T47D (cell line): ENCODE measurements around the gene LCTL.
A peak's percentile ranks its signal among the peaks of the same experiment; 100 is the strongest.

Experiments used
- DNase-seq, 2 experiments: peaks; one replicate each; pipeline versions ENCODE4 v3.0.0 to v3.0.0-alpha.2; 2011 to 2012; ENCODE audit warnings: low read depth in 1 of 2, low spot score in 1 of 2
- JUND ChIP-seq: IDR thresholded peaks from 2 replicates; pipeline ENCODE4 v1.6.1; 2012; ENCODE audit warnings: low read depth
- in situ Hi-C: cut with HindIII; loops from 2 replicates; pipeline ENCODE4 v1.10.0; 2016; ENCODE audit warnings: low sequenced_read_pairs, low pct_unique_long_range_greater_than_20kb

Gene LCTL, protein sequence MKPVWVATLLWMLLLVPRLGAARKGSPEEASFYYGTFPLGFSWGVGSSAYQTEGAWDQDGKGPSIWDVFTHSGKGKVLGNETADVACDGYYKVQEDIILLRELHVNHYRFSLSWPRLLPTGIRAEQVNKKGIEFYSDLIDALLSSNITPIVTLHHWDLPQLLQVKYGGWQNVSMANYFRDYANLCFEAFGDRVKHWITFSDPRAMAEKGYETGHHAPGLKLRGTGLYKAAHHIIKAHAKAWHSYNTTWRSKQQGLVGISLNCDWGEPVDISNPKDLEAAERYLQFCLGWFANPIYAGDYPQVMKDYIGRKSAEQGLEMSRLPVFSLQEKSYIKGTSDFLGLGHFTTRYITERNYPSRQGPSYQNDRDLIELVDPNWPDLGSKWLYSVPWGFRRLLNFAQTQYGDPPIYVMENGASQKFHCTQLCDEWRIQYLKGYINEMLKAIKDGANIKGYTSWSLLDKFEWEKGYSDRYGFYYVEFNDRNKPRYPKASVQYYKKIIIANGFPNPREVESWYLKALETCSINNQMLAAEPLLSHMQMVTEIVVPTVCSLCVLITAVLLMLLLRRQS

DNA sequence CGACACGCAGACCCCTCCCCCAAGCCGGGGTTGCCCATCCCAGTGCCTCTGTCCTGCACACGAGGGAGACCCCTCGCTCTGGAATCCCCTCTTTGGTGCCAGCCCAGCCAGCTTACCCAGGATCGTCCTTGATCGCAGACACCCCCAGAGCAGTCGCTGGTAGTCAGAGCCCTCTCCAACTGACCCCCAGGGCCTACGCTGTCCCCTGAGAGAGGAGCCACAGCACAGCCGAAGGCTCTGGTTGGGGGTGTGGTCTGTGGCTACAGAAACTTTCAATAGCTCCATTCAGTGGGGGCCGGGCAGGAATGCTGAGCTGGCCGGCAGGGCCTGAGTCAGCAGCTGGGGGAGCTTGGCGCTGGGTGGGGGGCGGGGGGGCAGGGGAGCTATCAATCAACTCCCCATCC, at the start of gene LCTL:
Gene LCTL (minus strand): TSS at position 258 of the 404 bp plus-strand sequence. CDS start 633 bp downstream, outside the sequence.
- TF ChIP-seq JUND, result no peak
- DNase-seq, result no peak
- in situ Hi-C loops, result no loop called here

DNA sequence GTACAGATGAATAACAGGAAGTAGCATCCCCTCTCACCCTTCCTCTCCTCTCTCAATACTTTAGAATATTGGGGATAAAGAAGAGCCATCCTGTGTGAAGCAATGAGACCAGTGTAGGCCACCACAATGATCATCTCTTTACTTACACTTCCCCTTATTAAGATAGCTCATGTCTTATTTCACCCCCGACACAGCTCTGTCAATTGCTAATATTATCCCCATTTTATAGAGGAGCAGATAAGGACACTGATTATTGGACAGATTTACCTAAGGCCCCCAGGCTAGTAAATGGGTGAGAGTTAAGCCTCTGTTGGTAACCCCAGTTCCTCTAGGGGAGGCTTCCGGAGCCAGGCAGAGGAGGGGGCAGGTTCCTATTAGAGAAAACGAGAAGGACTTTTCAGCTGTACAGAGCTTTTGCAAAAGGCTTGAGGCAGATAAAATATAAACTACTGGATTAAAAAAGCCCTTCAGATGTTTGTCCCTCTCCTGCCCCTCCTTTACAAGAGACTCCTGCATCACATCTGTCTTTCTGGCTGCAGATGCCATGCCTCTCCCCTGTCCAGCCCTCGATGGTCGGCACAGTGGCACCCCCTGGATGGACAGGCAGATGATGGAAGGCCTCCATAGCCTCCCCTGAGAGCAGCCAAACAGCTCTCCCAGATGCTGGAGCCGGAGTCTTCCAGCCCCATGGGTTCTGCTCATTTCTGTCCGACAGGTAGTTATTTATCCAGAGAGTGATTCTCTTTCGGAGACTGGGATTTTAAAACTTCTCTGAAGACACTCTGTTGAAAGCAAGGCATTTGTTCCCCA, 49.4 kb upstream of the LCTL start:
- no peak for DNase-seq
- in situ Hi-C loops, result no loop called here
- no peak for TF ChIP-seq JUND

DNA sequence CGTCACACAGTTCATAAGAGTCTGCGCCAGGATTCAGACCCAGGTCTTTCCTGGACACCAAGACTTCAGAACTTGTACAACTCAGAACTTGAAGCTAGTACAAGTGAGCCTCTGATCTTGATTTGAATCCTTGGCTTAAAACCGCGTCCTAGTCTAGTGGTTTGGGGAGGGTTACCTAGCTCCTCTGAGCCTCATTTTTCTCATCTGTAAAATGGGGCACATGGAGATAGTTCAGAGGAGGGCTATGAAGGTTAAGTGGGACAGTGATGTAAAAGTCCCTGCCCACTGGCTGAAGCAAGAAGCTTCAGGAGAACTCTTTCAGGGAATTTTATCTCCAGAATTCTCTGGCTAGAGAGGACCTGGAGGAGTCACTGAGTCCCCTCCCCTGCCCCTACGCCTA, 48.7 kb upstream of the LCTL start:
- DNase-seq, result no peak
- TF ChIP-seq JUND, result no peak
- in situ Hi-C loops, result no loop called here

DNA sequence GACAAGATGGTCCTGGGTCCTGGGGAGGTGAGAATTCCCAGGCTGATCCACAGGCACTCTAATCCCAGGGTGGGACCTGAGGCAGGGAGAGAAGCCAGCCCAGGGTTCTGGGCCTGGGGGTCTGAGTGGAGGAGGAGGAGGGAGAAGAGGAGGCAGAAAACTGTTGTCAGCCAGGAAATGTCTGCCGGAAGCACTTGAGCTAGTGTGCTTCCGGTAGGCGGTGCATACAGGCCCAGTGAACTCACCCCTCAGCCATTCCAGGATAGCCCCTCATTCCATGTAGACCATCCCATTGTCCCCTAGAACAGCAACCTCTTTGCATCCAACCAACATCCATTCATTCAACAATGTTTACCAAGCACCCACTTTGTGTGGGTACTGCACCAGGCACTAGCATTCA, 47.9 kb upstream of the LCTL start:
- TF ChIP-seq JUND, result no peak
- in situ Hi-C loops, result no loop called here
- no peak for DNase-seq

DNA sequence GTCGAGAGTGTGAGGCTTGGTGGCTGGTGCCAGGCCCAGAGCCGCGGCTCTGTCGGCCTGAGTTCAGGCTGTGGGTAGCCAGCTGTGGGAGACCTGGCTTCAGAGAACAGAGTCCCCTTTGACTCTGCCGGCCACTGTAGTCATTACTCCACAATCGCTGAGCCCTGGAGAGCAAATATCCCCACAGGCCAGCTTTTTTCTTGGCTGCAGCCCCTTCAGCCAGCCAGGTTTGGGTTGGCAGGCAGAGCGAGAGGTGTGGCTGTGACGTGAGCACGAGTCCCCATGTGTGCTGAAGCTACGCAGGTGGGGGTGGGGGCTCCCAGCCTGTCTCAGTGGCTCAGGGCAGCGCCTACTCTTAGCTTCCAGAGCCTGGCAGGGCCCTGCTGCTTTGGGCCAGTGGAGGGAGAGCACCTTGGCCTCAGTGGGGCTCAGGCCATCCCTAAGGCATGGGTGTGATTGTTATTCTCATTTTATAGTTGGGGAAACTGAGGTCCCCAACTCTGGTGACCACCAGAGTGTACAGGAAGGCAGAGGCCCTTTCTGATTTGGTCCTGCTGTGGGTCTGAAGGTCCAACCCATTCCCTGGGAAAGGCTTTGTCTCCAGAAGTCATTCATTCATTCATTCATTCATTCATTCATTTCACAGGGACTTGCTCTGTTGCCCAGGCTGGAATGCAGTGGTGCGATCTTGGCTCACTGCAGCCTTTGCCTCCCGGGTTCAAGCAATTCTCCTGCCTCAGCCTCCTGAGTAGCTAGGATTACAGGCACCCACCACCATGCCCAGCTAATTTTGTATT, 45.7 kb upstream of the LCTL start:
- in situ Hi-C loops, result no loop called here
- no peak for TF ChIP-seq JUND
- DNase-seq, result no peak

DNA sequence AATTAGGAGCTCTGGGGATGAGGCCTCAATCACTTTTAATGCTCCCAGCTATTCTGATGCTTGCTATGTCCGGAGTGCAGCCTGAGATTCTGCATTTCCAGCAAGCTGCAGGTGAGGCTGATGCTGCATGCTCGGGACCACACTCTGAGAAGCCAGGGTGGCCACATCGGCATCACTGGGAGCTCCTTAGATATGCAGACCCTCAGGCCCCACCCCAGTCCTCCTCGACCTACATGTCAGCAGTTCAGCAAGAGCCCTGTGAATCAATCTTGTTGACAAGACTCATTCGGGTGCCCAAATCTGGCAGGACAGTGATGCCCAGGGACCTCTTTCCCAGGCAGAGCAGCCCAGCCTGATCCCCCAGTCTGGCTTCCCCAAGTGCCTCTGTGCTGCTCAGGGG, 44.1 kb upstream of the LCTL start:
- in situ Hi-C loops, result no loop called here
- no peak for TF ChIP-seq JUND
- DNase-seq, result no peak

DNA sequence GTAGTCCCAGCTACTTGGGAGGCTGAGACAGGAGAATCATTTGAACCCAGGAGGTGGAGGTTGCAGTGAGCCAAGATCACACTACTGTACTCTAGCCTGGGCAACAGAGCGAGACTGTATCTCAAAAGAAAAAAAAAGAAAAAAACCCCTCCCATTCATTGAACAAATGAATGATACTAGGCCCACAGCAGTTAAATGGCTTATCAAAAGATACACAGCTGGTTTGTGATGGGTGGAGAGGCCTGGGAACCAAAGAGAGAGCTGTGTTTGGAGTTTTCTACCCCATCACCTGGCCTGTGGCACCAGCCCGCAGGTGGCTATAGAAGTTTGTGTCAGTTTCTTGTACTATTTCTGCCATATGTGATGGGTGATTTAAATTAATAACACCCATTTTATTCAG, 43.1 kb upstream of the LCTL start:
- no peak for TF ChIP-seq JUND
- DNase-seq, result no peak
- in situ Hi-C loops, result no loop called here

DNA sequence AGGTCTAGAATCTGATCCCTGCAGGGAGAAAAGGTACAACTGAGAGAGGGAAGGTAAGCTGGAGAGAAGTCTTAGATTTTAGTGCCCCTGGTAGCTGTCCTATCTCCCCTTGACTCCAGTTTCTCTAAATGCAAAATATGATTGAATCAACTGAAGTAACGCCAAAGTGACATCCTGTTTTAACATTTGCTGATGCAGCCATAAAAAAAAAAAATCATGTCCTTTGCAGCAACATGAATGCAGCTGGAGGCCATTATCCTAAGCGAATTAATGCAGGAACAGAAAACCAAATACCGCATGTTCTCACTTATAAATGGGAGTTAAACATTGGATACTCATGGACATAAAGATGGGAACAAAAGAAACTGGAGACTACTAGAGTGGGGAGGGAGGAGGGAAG, 42.4 kb upstream of the LCTL start:
- no peak for DNase-seq
- no peak for TF ChIP-seq JUND
- in situ Hi-C loops, result no loop called here

DNA sequence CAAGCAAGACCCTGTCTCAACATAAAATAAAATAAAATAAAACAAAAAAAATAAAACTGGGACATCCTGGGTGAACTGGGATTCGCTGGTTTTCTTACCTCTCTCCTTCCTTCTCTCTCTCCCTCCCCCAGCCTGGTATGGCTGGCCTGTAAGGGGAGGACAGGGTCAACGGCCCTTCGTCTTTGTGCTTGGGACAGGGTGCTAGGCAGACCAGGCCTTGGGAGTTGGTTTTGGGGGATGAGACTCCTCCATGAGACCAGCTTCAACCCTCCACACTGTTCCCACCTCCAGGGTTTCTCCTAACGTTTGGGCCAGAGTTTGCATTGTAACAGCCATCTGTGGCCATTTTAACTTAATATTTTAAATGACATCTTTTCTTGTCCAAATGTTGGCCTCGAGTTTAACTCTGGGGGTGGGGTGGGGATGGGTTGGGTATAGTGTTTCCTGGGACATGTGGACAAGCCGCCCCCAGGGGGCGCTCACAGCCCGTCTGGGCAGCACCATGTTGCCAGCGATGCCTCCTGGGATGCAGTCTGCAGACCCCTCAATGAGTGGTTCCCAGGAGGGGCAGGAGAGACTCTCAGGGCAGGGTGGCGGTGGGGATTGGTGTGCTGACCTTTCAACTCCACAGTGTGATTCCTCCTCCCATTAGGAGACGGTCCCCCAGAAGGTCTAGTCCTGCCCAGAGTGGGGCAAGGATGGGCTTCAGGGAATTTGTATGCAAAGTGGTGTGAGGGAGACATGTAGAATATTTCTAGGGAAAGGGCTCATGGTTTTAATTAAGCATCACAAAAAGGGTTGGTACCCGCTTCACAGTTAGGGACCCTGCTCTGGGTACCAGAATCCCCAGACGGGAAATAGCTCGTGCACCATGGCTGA, 37.7 kb upstream of the LCTL start:
- in situ Hi-C loops, result no loop called here
- DNase-seq, result peak; percentile 46 to 62

DNA sequence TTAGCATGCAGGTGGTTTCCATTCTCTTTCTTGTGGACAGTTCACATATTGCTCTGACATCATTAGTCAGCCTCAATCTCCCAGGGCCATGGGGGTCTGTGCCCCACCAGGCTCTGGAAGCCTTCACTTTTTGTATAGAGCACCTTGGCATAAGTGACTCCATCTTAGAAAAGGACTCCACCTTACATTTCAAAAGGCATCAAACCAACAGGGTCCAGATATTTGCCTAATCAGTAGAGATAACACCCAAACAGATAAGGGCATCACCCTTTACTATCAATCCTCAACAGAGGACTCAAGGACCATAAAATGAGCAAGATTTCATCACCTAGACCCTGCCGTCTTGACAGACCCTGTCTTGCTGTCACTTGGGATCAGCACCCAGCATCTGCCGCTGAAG, 35.7 kb upstream of the LCTL start:
- no peak for DNase-seq
- no peak for TF ChIP-seq JUND
- in situ Hi-C loops, result no loop called here

More for the DNA sequence above, 37.7 kb upstream of the LCTL start:
- no peak for TF ChIP-seq JUND

DNA sequence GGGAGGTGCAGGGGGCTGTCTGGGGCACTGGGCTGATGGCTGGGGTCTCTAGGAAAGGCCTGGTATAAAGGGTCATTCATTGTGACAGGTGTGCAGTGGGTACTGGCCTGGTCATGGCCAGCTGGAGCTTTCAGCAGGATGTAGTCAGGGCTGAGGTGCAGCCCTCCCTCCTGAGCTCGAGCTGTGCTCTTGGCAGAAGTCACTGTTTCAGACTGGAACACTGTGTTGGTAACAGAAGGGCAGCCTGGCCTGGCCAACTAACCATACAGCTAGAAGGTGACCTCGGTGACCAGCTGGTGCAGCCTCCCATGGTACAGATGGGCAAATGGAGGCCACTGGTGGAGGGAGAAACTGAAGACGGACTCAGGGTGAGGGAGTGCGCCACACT, 34.4 kb upstream of the LCTL start:
- DNase-seq, result no peak
- in situ Hi-C loops, result no loop called here
- no peak for TF ChIP-seq JUND
